Measurements from ENCODE around the gene SLC35E2B.

DNA sequence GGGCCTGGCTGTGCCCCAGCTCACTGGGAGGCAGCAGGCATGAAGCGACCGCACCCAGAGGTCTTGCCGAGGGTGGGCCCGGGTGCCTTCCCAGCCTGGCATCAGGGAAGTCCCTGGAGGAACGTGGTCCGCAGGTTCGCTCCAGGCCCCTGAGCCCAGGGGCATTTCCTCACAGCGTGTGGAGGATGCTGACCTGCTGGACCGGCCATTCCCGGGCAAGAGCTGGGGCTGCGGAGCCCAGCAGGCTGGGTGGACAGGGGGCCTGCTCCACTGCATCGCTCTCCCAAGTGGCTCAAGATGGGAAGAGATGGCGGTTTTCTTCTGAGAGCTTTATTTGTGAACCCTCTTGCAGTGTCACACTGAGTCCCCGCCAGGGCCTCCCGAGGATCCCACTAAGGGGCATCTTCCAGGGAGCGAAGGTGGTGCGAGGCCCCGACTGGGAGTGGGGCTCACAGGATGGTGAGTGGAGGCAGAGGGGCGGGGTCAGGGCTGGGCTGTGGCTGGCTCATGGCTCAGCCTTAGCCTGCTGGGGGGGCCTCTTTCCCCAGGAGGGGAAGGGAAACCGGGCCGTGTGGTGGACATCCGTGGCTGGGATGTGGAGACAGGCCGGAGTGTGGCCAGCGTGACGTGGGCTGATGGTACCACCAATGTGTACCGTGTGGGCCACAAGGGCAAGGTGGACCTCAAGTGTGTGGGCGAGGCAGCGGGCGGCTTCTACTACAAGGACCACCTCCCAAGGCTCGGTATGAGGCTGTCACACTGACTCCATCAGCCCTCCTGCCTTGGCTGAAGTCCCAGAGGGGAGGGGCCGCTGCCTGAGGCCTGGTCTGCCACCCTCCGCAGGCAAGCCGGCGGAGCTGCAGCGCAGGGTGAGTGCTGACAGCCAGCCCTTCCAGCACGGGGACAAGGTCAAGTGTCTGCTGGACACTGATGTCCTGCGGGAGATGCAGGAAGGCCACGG is 67.9 kb downstream of the SLC35E2B start:
- no peak for TF ChIP-seq TCF4 (CRISPR knock-in tag; IDR thresholded peaks at IDR 0.05; ENCODE audit: borderline replicate concordance)
- TF ChIP-seq ZFP3 (CRISPR knock-in tag; IDR thresholded peaks at IDR 0.05) = no peak

Measured in SK-N-SH treated with all-trans-retinoic acid at 6 μM for 48 hours (cell line).